Aorta (tissue), 5 donors: ENCODE measurements around the gene IGFBP6. TPM values are rescaled to one million over a fixed set of nuclear protein-coding genes. Genes with fewer than 3 reads are reported as not detected.

Experiments used
- ATAC-seq: fragments of 200-7000 bp; cut with Tn5 transposase; one replicate; pipeline ENCODE4 v1.9.1; 2022; ENCODE audit warnings: moderate library complexity; ENCODE audit not compliant: low FRiP score
- DNase-seq, 2 donors: peaks; one replicate each; pipeline ENCODE4 v3.0.0-alpha.2; 2020
- H3K27ac ChIP-seq, 2 donors: one replicate each; pipeline ENCODE4 v1.5.1; 2013; ENCODE audit warnings: low read length in 2 of 2, mild to moderate bottlenecking in 2 of 2, moderate library complexity in 2 of 2, control low read depth in 1 of 2, inconsistent platforms in 1 of 2, low read depth in 1 of 2
- H3K27me3 ChIP-seq, 2 donors: one replicate each; pipeline ENCODE4 v1.6.1; 2013; ENCODE audit warnings: control low read depth in 1 of 2, low read length in 1 of 2, mild to moderate bottlenecking in 1 of 2, moderate library complexity in 1 of 2; ENCODE audit not compliant: insufficient read depth in 2 of 2, control insufficient read depth in 1 of 2
- H3K36me3 ChIP-seq, 2 donors: one replicate each; pipeline ENCODE4 v1.6.1; 2013; ENCODE audit warnings: control low read depth in 1 of 2, low read length in 1 of 2, mild to moderate bottlenecking in 1 of 2; ENCODE audit not compliant: insufficient read depth in 2 of 2, control insufficient read depth in 1 of 2
- H3K4me1 ChIP-seq, 2 donors: one replicate each; pipeline ENCODE4 v1.6.1; 2013; ENCODE audit warnings: low read length in 2 of 2, control low read depth in 1 of 2, mild to moderate bottlenecking in 1 of 2, moderate library complexity in 1 of 2; ENCODE audit not compliant: insufficient read depth in 2 of 2, control insufficient read depth in 1 of 2
- H3K4me3 ChIP-seq, 2 donors: one replicate each; pipeline ENCODE4 v1.5.1; 2013; ENCODE audit warnings: low read length in 2 of 2, control low read depth in 1 of 2, mild to moderate bottlenecking in 1 of 2
- H3K9me3 ChIP-seq: one replicate; pipeline ENCODE4 v1.6.1; 2013; ENCODE audit warnings: mild to moderate bottlenecking, low read length; ENCODE audit not compliant: control insufficient read depth
- WGBS, 2 donors: extraction: QIAGEN DNeasy Blood & Tissue Kit; methylation state at CpG; one replicate each; pipeline ENCODE4 v1.1.7; 2013; 5-methylcytosine and 5-hydroxymethylcytosine counted together
- intact Hi-C, 2 donors: fragments of 100-400 bp; cut with DNase I; formaldehyde crosslinking; loops; one replicate each; pipeline versions ENCODE4 v1.14.2 to v1.15.0; 2022
- long read RNA-seq, 2 donors: library from polyadenylated mRNA; unstranded; transcript quantifications; one replicate each; pipeline ENCODE4 v2.0.0, GENCODE V29; 2020 to 2021
- polyA plus RNA-seq, 2 donors: library from polyadenylated mRNA; stranded (reverse); fragments of 200-250 nt; gene quantifications; one replicate each; pipeline ENCODE4 v1.2.3, GENCODE V29; 2013
- total RNA-seq, 2 donors: library from RNA; stranded (reverse); fragmentation: NEBNext Ultra II Directional; extraction: Animal tissue kit (Norgen Biotek cat#: 25700); gene quantifications; one replicate each; pipeline ENCODE4 v1.2.1, GENCODE V29; 2021
- donor health status: healthy with polysubstance abuse.
- donor health status: Bipolar disorder and iron deficiency.
- donor health status: DM: no; HTN: no; CAD: no.
- donor health status: DM: no; HTN: no; CAD: no.
- donor health status: DM: yes; HTN: yes; CAD: no.

IGFBP6 gene
- total RNA-seq: 100 to 1,000 TPM; 820 to 979 TPM
- 100 to 1,000 TPM; 507 to 837 TPM for polyA plus RNA-seq
- long read RNA-seq, donor 1, transcript IGFBP6-201 (4 exons, 1,169 nt): major isoform, 549 of 567 reads
- long read RNA-seq, donor 1, partial matches to known transcripts: 11 of 567 reads
- long read RNA-seq, donor 1, other reads (novel, unspliced or antisense): 7 of 567 reads
- long read RNA-seq, donor 2, transcript IGFBP6-201 (4 exons, 1,169 nt): major isoform, 306 of 314 reads
- long read RNA-seq, donor 2, partial matches to known transcripts: 6 of 314 reads
- long read RNA-seq, donor 2, other reads (novel, unspliced or antisense): 2 of 314 reads

DNA sequence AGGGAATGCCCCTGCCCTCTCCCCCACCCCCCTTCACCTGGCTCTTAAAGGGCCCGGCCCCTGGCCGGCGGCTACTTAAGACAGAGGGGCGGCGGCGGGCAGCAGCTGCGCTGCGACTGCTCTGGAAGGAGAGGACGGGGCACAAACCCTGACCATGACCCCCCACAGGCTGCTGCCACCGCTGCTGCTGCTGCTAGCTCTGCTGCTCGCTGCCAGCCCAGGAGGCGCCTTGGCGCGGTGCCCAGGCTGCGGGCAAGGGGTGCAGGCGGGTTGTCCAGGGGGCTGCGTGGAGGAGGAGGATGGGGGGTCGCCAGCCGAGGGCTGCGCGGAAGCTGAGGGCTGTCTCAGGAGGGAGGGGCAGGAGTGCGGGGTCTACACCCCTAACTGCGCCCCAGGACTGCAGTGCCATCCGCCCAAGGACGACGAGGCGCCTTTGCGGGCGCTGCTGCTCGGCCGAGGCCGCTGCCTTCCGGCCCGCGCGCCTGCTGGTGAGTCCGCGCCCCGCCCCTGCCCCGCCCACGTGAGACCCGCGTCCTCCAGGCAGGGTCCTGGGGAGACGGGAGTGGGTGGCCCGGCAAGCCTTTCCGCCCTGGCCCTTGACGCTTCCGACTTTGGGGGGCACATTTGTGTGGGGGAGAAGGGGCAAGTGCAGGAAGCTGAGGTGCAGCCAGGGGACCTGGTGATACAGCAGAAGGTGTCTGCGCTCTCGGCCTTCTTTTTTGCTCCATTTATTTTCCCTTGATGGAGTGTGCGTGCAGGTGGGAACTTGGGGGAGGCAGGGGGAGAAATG, at the start of gene IGFBP6:
IGFBP6 (plus strand) TSS at position 104 of the 790 bp plus-strand sequence; CDS start at position 155, 51 bp downstream.
- intact Hi-C loops: loop anchor here in 1 of 2 donors (2.0 kb wide), 2 partner anchors 19 to 31 kb away; partner anchors contain the start of gene SPRYD3
- Histone ChIP-seq H3K4me3 (peak within 1 kb of the TSS; percentile 55 to 87), H3K27me3 (no peaks in the 10 kb centered on the region), H3K36me3 (no peaks in the 10 kb centered on the region), H3K27ac (peak within 1 kb of the TSS; percentile 60 to 97), H3K4me1 (no peaks in the 10 kb centered on the region), H3K9me3 (no peaks in the 10 kb centered on the region)
- 1% methylated on average over 28 to 51 of the region's 51 CpGs for WGBS, 2 donors
- peak; percentile 83 to 91 for DNase-seq
- peak; percentile 82 for ATAC-seq

DNA sequence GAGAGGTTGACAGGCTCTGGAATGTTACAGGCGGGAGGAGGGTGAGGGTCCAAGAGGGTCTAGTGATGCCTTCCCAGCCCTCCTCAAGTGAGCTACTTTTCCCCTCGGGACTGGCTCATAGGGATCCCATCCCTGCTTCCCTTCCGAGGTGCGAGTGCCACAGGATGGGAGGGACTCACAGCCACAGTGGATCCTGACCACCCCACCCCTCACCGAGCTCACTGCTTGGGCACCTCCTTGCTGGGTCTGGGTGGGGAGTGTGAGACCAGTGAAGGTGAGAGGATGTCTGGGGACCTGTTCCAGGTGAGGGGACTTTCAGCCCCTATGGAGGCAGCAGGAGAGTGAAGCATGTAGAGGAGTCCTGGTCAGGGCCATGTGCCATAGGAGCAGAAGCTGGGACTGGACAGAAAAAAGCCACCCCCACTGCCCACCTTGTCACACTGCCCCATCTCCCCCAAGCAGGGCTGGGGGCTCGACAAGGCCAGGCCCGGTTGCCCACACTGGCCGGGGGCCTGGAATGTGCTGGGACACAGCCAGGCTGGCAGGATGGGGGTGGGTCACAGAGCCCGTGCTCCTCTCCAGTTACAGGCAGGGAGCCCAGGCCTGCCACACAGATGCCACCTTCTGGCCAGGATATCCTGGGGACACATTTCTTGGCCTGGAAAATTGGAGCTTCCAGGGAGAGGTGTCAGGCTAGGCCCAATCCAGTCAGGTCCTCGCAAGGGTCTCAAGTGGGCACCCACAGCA, 49.3 kb upstream of the IGFBP6 start:
- Histone ChIP-seq H3K4me1 (no peaks in the 10 kb centered on the region), H3K27ac (peak overlapping the region; percentile 94 to 97), H3K4me3 (peak overlapping the region in 1 of 2 donors; percentile 33), H3K9me3 (no peaks in the 10 kb centered on the region), H3K27me3 (no peaks in the 10 kb centered on the region), H3K36me3 (no peaks in the 10 kb centered on the region)
- intact Hi-C loops: no loop called here
- 4 to 6% methylated on average over 10 of the region's 10 CpGs for WGBS, 2 donors
- DNase-seq (peak; percentile 87 to 90), ATAC-seq (no peak)

DNA sequence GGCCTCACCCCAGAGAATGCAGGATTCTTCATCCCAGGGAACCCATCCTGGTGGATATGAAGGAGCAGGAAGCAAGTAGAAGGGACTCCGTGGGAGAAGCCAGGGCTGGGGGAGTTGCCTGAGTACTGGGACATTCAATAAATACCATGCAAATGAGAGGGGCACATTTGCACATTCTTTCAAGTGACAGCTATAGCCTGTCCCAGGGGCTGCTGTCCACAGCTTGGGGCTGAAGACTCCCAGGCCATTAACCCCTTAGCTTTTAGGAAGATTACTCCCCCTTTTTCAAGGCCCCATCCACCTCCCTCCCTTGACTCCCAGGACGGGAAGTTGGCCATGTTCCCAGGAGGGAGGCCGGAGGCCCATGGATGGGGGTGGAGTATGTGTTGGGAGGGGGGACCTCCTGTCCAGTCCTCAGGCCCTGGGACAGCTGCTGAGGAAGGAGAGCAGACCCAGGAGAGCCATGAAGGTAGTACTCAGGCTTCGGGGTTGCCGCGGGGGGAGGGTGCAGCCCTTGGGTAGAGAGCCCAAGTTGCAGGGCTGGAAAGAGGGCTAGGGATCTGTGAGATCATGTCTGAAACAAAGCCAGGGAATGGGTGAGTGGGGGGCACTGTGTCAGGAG, 48.6 kb upstream of the IGFBP6 start:
- Histone ChIP-seq H3K27me3 (no peaks in the 10 kb centered on the region), H3K4me3 (peak overlapping the region in 1 of 2 donors; percentile 58), H3K9me3 (no peaks in the 10 kb centered on the region), H3K36me3 (no peaks in the 10 kb centered on the region), H3K4me1 (no peaks in the 10 kb centered on the region), H3K27ac (peak overlapping the region; percentile 94 to 97)
- no peak for ATAC-seq
- peak; percentile 74 to 83 for DNase-seq
- intact Hi-C loops: no loop called here
- 7 to 8% methylated on average over 6 of the region's 6 CpGs for WGBS, 2 donors

GRCh38 chr12:53049571-53050318, 47.7 kb upstream of the IGFBP6 start, which contains the start of gene TNS2:
TNS2 (plus strand) TSS chr12:53050065; CDS start chr12:53050186, 121 bp downstream.
- intact Hi-C loops: no loop called here
- Histone ChIP-seq H3K4me3 (peak within 1 kb of the TSS; percentile 58 to 69), H3K27ac (peak within 1 kb of the TSS; percentile 94 to 97), H3K27me3 (no peaks in the 10 kb centered on the region), H3K9me3 (no peaks in the 10 kb centered on the region), H3K36me3 (no peaks in the 10 kb centered on the region), H3K4me1 (no peaks in the 10 kb centered on the region)
- DNase-seq: peak; percentile 87 to 88
- 2 to 4% methylated on average over 20 of the region's 20 CpGs for WGBS, 2 donors
- peak; percentile 8 for ATAC-seq

DNA sequence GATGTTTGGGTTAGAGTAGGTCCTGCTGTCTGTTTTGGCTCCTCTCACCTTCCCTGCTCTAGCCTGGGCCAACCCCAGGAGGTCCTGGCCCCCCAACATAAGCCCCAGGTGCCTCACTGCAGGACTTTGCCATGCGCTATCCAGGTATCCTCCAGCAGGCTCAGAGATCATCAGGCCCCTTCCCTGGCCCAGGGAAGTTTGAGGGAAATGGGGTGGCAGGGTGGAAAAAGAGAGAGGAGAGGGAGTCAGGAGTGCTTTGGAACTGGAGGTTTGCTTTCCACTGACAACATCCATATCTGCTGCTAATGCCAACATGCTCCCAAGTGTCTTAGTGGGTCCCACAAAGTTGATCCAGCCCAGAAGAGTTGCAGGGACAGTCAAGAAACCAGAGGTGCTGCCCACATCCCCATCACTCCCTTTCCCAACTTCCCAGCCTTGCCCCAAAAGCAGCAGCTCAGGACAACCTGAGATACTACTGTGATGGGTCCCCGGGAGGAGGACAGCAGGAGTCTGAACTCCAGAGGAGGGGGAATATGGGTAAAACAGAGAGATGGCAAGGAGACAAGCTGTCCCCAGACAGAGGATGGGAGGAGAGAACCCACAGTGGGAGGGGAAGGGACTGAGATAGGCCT, 46.9 kb upstream of the IGFBP6 start:
- Histone ChIP-seq H3K4me3 (peak overlapping the region; percentile 58 to 69), H3K36me3 (no peaks in the 10 kb centered on the region), H3K9me3 (no peaks in the 10 kb centered on the region), H3K4me1 (no peaks in the 10 kb centered on the region), H3K27ac (peak overlapping the region; percentile 57 to 97), H3K27me3 (no peaks in the 10 kb centered on the region)
- 50 to 56% methylated on average over 2 of the region's 2 CpGs for WGBS, 2 donors
- DNase-seq (no peak), ATAC-seq (no peak)
- intact Hi-C loops: no loop called here

DNA sequence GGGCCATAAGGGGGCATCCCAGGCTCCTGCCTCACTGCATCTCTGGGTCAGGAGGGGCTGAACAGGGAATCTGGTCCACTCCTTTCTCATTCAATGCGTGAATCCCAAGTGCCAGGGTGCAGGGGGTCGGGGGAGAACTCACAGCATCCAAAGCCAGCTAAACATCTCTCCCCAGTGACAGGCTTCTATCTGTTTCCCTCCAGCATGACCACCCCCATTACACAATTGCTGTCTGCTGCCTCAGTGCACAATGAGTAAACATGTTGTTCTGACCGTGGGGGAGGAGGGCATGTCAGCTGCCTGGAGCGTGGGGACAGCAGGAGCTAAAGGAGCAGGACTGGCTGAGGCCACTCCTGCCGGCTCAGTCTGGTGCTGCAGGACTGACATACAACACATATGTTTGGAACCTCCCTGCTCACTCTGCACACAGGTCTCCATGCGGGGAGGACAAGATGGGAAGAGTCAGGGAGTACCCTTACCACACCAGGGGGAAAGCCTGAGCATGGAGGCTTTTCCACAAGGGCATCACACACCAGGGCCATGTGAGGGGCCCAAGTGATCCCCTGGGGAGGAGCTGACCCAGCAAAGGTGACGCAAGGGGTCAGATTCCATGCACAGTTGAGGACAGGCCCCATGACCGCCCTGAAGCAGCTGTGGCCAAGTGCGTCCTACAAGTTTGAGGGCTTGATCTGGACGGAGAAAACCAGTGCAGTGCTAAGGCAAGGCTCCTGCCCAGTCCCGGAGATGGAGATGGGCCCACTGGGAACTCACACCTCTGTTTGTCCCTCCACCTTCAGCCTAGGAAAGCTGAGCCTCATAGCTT, 46.2 kb upstream of the IGFBP6 start:
- Histone ChIP-seq H3K27ac (peak overlapping the region in 1 of 2 donors; percentile 97), H3K27me3 (no peaks in the 10 kb centered on the region), H3K36me3 (no peaks in the 10 kb centered on the region), H3K4me1 (no peaks in the 10 kb centered on the region), H3K4me3 (peak overlapping the region; percentile 12 to 58), H3K9me3 (no peaks in the 10 kb centered on the region)
- 7 to 13% methylated on average over 11 of the region's 11 CpGs for WGBS, 2 donors
- intact Hi-C loops: no loop called here
- DNase-seq: peak; percentile 79 to 85
- peak; percentile 1 for ATAC-seq

DNA sequence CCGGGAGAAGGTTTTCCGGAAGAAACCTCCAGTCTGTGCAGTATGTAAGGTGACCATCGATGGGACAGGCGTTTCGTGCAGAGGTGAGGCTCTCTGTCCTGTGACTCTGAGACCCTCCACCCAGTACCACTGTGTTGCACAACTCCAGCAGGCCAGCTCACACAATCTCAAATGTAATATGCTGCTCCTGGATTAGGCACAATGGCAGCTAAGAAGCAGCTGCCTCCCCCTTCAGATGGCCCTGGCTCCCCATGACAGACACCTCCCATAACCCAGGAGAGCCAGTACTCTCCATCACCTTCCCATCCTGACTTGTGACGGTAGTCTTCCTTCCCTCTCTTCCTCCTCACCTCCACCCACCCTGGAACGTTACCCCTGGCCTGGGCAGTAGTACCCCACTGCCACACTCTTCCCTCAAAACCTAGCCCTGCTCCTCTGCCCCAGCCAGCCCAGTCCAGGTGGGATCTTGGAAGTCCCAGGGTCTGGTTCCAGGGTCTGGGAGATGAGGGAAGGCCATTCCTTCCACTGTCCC, 45.5 kb upstream of the IGFBP6 start:
- H3K27ac ChIP-seq: peak overlapping the region in 1 of 2 donors; percentile 97
- no peaks in the 10 kb centered on the region for H3K9me3 ChIP-seq
- peak in 1 of 2 donors; percentile 64 for DNase-seq
- no peaks in the 10 kb centered on the region for H3K27me3 ChIP-seq
- WGBS, 2 donors: 26 to 38% methylated on average over 7 of the region's 7 CpGs
- H3K4me1 ChIP-seq: no peaks in the 10 kb centered on the region
- H3K4me3 ChIP-seq: no peak overlapping the region
- no peak for ATAC-seq
- intact Hi-C loops: no loop called here
- no peaks in the 10 kb centered on the region for H3K36me3 ChIP-seq
